HEK293T (cell line): Measurements from ENCODE around the gene STBD1.

ENCODE experiments used
- ELF4 ChIP-seq: fragments of 450-650 bp; IDR thresholded peaks from 2 replicates; pipeline ENCODE4 v1.6.1; 2017; ENCODE audit warnings: antibody characterized with exemption
- L3MBTL2 ChIP-seq: fragments of 450-650 bp; conservative IDR thresholded peaks from 2 replicates; pipeline ENCODE4 v1.6.1; 2016; ENCODE audit warnings: mild to moderate bottlenecking
- NFRKB ChIP-seq: fragments of 450-650 bp; IDR thresholded peaks from 2 replicates; pipeline ENCODE4 v1.6.1; 2016; ENCODE audit warnings: mild to moderate bottlenecking, moderate library complexity
- SP1 ChIP-seq: fragments of 450-650 bp; IDR thresholded peaks from 2 replicates; pipeline ENCODE4 v1.6.1; 2017

- no peak for TF ChIP-seq NFRKB
- TF ChIP-seq ELF4 = no peak
- TF ChIP-seq SP1 = no peak
- no peak for TF ChIP-seq L3MBTL2
Measured at GRCh38 chr4:76267811-76268210, 38.7 kb upstream of the STBD1 start.
